ENCODE measurements around the gene CLDN16.

The CLDN16 gene

GRCh38 chr3:190458040-190458439, 70.1 kb downstream of the CLDN16 start:
- no peak for TF ChIP-seq TCF12 (IDR thresholded peaks at IDR 0.05; ENCODE audit: low read depth)
- no peak for TF ChIP-seq YY1 (IDR thresholded peaks at IDR 0.05; ENCODE audit: low read depth)
- TF ChIP-seq FOXM1 (IDR thresholded peaks at IDR 0.05; ENCODE audit: borderline replicate concordance, low read depth): no peak
- TF ChIP-seq RAD21 (IDR thresholded peaks at IDR 0.05; ENCODE audit: low read depth): peak; percentile 51

All from Ishikawa (cell line).